ENCODE data around the gene ORAI3.
"Not testable (repeated sequence)": the region's sequence is repeated elsewhere in the genome, so short reads cannot be mapped to it uniquely, and the experiment has no call there.

The ORAI3 gene

GRCh38 chr16:30927789-30928378, 21.0 kb upstream of the ORAI3 start:
- DNase-seq (no peak), ATAC-seq (replicated peaks) (peak; percentile 22 to 35)
- peaks cover 21 to 28% of the 10 kb centered on the region in 2 donors for H3K4me1 Mint-ChIP-seq
- no peaks in the 10 kb centered on the region for H3K9me3 Mint-ChIP-seq
- H3K27me3 Mint-ChIP-seq: no peaks in the 10 kb centered on the region
- peak overlapping the region; percentile 25 for H3K27ac Mint-ChIP-seq
- peaks cover 18 to 38% of the 10 kb centered on the region in 2 donors for H3K36me3 Mint-ChIP-seq
- H3K4me3 Mint-ChIP-seq: no peak overlapping the region

DNA sequence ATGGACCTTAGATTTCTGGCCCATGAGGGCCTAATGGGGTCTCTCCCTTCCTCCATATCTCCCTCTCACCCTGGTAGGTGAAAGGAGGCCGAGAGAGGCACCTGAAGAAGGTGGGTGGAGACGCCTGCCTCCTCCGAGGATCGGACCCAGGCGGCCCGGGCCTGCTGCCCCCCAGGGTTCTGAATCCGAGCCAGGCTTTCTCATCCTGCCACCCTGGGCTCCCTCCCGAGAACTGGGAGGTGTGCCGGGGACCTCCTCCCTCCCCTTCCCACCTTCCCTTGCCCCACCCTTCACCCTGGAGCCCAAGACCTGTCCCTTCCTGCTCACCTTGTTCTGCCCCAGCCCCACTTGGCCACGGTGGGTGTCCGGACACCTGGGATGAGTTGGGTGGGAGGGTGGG, 20.5 kb upstream of the ORAI3 start:
- Mint-ChIP-seq H3K27ac (no peak overlapping the region), H3K36me3 (peaks cover 18 to 38% of the 10 kb centered on the region in 2 donors), H3K9me3 (no peaks in the 10 kb centered on the region), H3K4me3 (no peak overlapping the region), H3K27me3 (no peaks in the 10 kb centered on the region), H3K4me1 (peaks cover 21 to 28% of the 10 kb centered on the region in 2 donors)
- DNase-seq (no peak), ATAC-seq (replicated peaks) (no peak)

- ATAC-seq (replicated peaks) (no peak), DNase-seq (no peak)
- no peak overlapping the region for H3K27ac Mint-ChIP-seq
- no peak overlapping the region for H3K4me3 Mint-ChIP-seq
- no peaks in the 10 kb centered on the region for H3K27me3 Mint-ChIP-seq
- peaks cover 18 to 38% of the 10 kb centered on the region in 2 donors for H3K36me3 Mint-ChIP-seq
- peaks cover 21 to 28% of the 10 kb centered on the region in 2 donors for H3K4me1 Mint-ChIP-seq
- H3K9me3 Mint-ChIP-seq: no peaks in the 10 kb centered on the region
These were observed 19.7 kb upstream of the ORAI3 start for GRCh38 chr16:30929167-30929566.

DNA sequence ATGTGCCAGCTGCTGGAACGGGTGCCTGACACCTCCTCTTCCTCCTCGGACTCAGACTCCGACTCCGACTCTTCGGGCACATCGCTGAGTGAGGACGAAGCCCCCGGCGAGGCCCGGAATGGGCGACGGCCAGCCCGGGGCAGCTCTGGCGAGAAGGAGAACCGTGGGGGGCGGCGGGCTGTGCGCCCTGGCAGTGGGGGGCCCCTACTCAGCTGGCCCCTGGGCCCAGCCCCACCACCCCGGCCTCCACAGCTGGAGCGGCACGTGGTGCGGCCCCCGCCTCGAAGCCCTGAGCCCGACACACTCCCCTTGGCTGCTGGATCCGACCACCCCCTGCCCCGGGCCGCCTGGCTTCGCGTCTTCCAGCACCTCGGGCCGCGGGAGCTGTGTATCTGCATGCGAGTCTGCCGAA, 18.7 kb upstream of the ORAI3 start:
- H3K36me3 Mint-ChIP-seq: peaks cover 22 to 41% of the 10 kb centered on the region in 2 donors
- no peak overlapping the region for H3K27ac Mint-ChIP-seq
- no peaks in the 10 kb centered on the region for H3K9me3 Mint-ChIP-seq
- no peaks in the 10 kb centered on the region for H3K27me3 Mint-ChIP-seq
- no peak for DNase-seq
- peaks cover 12 to 26% of the 10 kb centered on the region in 2 donors for H3K4me1 Mint-ChIP-seq
- ATAC-seq (replicated peaks): no peak
- H3K4me3 Mint-ChIP-seq: no peak overlapping the region

DNA sequence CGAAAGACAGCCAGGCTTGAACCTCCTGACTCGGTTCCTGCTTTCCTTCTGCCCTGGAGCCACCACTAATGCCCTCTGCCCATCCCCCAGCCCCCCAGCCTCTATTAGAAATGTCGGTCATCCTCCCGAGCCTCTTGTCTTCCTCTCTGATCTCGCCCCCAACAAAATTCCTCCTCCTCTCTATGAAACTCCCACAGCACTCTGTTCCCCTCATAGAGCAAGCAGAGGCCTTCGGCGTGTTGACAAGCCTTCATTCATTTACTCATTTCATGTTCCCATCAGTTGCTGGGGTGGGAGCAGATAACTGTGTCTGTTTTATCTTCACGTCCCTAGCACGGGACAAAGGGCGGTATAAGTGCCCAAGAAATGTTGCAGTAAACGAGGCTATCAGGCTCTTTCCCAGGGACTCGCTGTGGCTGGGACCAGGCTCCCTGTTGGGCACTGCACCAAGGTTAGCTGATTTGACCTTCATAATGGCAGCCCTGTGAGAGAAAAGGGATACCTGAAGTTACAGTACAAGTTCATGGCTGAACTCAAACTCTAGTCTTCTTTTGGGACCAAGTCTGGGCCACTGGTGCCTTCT, 17.7 kb upstream of the ORAI3 start:
- Mint-ChIP-seq H3K4me3 (no peak overlapping the region), H3K9me3 (no peaks in the 10 kb centered on the region), H3K27ac (no peak overlapping the region), H3K36me3 (peaks cover 26 to 43% of the 10 kb centered on the region in 2 donors), H3K27me3 (no peaks in the 10 kb centered on the region), H3K4me1 (peaks cover 8 to 21% of the 10 kb centered on the region in 2 donors)
- DNase-seq (no peak), ATAC-seq (replicated peaks) (no peak)

GRCh38 chr16:30934827-30935557, 13.9 kb upstream of the ORAI3 start:
- no peaks in the 10 kb centered on the region for H3K9me3 Mint-ChIP-seq
- ATAC-seq (replicated peaks) (peak; percentile 50 to 63), DNase-seq (no peak)
- H3K4me3 Mint-ChIP-seq: no peak overlapping the region
- peaks cover 10 to 20% of the 10 kb centered on the region in 2 donors for H3K4me1 Mint-ChIP-seq
- peaks cover 28 to 42% of the 10 kb centered on the region in 2 donors for H3K36me3 Mint-ChIP-seq
- no peaks in the 10 kb centered on the region for H3K27me3 Mint-ChIP-seq
- peak overlapping the region; percentile 2 for H3K27ac Mint-ChIP-seq

DNA sequence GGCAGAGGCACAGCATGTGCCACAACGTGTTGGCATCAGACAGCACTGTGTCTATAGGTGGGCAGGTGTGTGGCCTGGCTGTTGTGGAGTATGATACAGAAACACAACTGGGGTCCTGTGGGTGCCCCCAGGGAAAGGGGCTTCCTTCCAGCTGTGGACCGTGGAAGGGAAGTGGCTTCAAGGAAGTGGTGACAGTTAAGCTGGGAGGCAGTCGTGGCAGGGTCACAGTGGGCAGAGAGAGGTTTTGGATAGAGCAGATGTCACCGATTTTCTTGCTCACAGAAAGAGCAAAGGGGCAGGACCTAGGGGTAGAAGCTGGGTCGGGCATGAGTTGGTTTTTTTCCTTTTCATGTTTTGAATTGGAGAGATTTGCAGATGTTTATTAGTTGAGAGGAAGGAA, 11.2 kb upstream of the ORAI3 start:
- no peaks in the 10 kb centered on the region for H3K27me3 Mint-ChIP-seq
- H3K4me3 Mint-ChIP-seq: no peak overlapping the region
- H3K36me3 Mint-ChIP-seq: peaks cover 19 to 46% of the 10 kb centered on the region in 2 donors
- peaks cover 22 to 36% of the 10 kb centered on the region in 2 donors for H3K4me1 Mint-ChIP-seq
- no peak for DNase-seq
- H3K27ac Mint-ChIP-seq: peak overlapping the region; percentile 42
- H3K9me3 Mint-ChIP-seq: no peaks in the 10 kb centered on the region
- no peak for ATAC-seq (replicated peaks)

DNA sequence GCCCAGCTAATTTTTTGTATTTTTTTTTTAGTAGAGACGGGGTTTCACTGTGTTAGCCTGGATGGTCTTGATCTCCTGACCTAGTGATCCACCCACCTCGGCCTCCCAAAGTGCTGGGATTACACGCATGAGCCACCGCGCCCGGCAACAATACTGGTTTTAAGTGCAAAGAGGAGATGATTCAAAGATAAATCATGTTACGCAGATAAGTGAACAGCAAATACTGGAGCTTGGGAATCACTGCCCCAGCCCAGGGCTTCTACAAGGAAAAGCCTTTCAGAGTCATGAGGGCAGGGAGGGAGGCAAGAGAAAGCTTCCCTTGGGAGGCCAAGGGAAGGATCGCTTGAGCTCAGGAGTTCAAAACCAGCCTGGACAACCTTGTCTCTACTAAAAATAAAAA, 9.3 kb upstream of the ORAI3 start:
- ATAC-seq (replicated peaks); H3K9me3 Mint-ChIP-seq: not testable (repeated sequence)
- peaks cover 24 to 37% of the 10 kb centered on the region in 2 donors for H3K4me1 Mint-ChIP-seq

DNA sequence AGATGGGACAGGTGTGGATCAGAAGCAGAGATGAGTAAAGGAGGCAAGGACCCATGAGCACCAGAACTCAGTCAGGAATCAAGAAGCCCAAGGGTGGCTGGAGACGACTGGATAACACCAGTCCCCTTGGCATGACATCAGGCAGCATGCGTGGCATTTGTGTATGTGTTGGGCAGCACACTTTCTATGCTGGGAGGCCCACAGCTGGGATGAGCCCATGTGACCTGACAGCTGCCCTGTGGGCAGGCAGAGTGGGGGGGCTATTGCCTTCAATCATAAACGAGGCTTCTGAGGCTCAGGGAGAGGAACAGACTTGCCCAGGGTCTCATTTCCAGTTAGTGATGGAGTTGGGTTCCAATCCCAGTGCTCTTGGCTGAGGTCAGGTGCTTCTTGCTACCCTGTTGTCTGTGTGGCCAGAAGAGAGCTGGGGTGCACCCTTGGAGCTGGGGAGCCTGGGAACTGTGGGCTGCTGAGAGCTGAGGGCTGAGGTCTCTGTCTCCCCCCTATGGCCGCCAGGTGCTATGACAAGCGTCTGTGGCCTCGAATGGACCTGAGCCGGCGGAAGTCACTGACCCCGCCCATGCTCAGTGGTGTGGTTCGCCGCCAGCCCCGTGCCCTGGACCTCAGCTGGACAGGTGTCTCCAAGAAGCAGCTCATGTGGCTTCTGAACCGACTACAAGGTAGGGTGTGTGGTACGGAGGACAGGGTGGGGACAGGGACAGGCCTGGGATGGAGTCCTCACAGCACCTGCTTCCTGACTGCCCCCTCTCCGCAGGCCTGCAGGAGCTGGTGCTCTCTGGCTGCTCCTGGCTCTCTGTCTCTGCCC, 7.1 kb upstream of the ORAI3 start:
- DNase-seq: peak; percentile 64
- Mint-ChIP-seq H3K27me3 (no peaks in the 10 kb centered on the region), H3K27ac (peak overlapping the region; percentile 81), H3K36me3 (peaks cover 29 to 60% of the 10 kb centered on the region in 2 donors), H3K4me3 (peak overlapping the region; percentile 71 to 77), H3K9me3 (no peaks in the 10 kb centered on the region), H3K4me1 (peaks cover 24 to 31% of the 10 kb centered on the region in 2 donors)
- ATAC-seq (replicated peaks): peak; percentile 95 to 96

More for the DNA sequence above, 9.3 kb upstream of the ORAI3 start:
- H3K36me3 Mint-ChIP-seq: peaks cover 27 to 59% of the 10 kb centered on the region in 2 donors
- H3K27ac Mint-ChIP-seq, DNase-seq, H3K4me3 Mint-ChIP-seq, H3K27me3 Mint-ChIP-seq: not testable (repeated sequence)

DNA sequence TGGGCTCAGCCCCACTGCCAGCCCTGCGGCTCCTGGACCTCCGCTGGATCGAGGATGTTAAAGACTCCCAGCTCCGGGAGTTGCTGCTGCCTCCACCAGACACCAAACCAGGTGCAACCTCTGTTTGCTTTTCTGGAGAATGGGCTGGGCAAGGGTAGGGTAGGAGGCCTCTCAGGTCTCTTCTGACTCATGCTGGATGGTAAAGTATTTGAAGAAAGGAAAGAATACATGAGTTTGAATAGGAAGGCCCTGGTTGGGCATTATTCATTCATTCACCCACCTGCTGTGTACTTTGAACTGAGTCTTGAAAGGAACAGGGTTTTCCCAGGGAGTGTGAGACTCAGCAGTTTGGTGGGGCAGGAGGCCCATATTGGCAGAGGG, 6.5 kb upstream of the ORAI3 start:
- Mint-ChIP-seq H3K9me3 (no peaks in the 10 kb centered on the region), H3K36me3 (peaks cover 30 to 60% of the 10 kb centered on the region in 2 donors), H3K27ac (no peak overlapping the region), H3K4me1 (peaks cover 20 to 26% of the 10 kb centered on the region in 2 donors), H3K4me3 (peak overlapping the region in 1 of 2 donors; percentile 77), H3K27me3 (no peaks in the 10 kb centered on the region)
- no peak for DNase-seq
- peak; percentile 7 to 16 for ATAC-seq (replicated peaks)

DNA sequence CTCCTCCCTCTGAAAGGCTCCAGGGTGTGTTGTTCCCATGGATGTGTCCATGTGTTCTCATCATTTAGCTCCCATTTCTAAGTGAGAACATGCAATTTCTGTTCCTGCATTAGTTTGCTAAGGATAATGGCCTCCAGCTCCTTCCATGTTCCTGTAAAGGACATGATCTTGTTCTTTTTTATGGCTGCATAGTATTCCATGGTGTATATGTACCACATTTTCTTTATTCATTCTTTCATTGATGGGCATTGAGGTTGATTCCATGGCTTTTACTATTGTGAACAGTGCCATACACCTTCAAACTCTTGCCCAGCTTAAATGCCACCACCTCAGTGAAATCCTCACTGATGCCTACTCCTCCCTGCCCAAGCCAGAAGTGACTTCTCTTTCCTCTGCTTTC, 4.5 kb upstream of the ORAI3 start:
- H3K36me3 Mint-ChIP-seq: peaks cover 28 to 53% of the 10 kb centered on the region in 2 donors
- DNase-seq: no peak
- H3K27me3 Mint-ChIP-seq: no peaks in the 10 kb centered on the region
- no peaks in the 10 kb centered on the region for H3K9me3 Mint-ChIP-seq
- ATAC-seq (replicated peaks): no peak
- H3K4me3 Mint-ChIP-seq: no peak overlapping the region
- H3K27ac Mint-ChIP-seq: no peak overlapping the region
- peaks cover 17 to 25% of the 10 kb centered on the region in 2 donors for H3K4me1 Mint-ChIP-seq

- no peaks in the 10 kb centered on the region for H3K9me3 Mint-ChIP-seq
- H3K27ac Mint-ChIP-seq: peak overlapping the region; percentile 51
- no peak for ATAC-seq (replicated peaks)
- H3K4me1 Mint-ChIP-seq: peaks cover 24 to 37% of the 10 kb centered on the region in 2 donors
- no peaks in the 10 kb centered on the region for H3K27me3 Mint-ChIP-seq
- peaks cover 31 to 40% of the 10 kb centered on the region in 2 donors for H3K36me3 Mint-ChIP-seq
- no peak overlapping the region for H3K4me3 Mint-ChIP-seq
- DNase-seq: no peak
These were observed 2.0 kb upstream of the ORAI3 start for GRCh38 chr16:30946671-30947540.

DNA sequence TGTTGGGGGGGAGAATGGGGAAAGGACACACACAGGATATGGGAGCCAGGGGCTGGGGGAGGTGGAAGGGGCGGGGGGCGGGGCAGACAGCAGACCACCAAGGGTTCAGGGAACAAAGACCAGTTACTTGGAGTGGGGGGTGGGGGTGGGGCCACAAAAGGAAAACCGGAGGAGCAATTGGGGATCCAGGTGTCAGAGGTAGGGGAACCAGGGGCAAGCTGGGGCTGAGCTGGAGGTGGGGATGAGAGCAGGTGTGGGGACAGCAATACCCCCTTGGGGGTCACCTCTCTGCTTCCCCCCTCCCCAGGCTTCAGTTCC, 1.4 kb upstream of the ORAI3 start:
- Mint-ChIP-seq H3K27me3 (no peaks in the 10 kb centered on the region), H3K4me3 (no peak overlapping the region), H3K36me3 (peaks cover 31 to 36% of the 10 kb centered on the region in 2 donors), H3K27ac (no peak overlapping the region), H3K4me1 (peaks cover 20 to 31% of the 10 kb centered on the region in 2 donors), H3K9me3 (no peaks in the 10 kb centered on the region)
- ATAC-seq (replicated peaks) (no peak), DNase-seq (no peak)

Measured in stimulated activated naive B cell treated with anti-CD40 and anti-IgM and Interleukin-4, amounts not matched to agents 10 μg/mL and 1 μg/mL and 100 μg/mL, for 72 hours (primary cell).